BJ (cell line): ENCODE measurements around the gene RIIAD1. TPM values are rescaled to one million over a fixed set of nuclear protein-coding genes. Genes with fewer than 3 reads are reported as not detected.

Source experiments
- CTCF ChIA-PET: fragments of 350-600 bp; formaldehyde crosslinking; extraction: SDS; loops from one replicate; lab custom pipeline; 2021; ENCODE audit warnings: antibody characterized with exemption, inconsistent platforms; lab: Yijun Ruan, JAX
- POLR2A ChIA-PET: fragments of 300-600 bp; sonication (Branson Sonifier 250); formaldehyde crosslinking; extraction: SDS; loops from one replicate; lab custom pipeline; 2021; ENCODE audit warnings: antibody characterized with exemption; lab: Charles Lee
- DNase-seq: peaks from one replicate; pipeline ENCODE4 v3.0.0-alpha.2; 2011; ENCODE audit warnings: low read depth
- H3K27me3 ChIP-seq: 2 replicates; pipeline ENCODE4 v1.6.0; 2011; ENCODE audit warnings: low read length; ENCODE audit not compliant: control insufficient read depth, insufficient read depth
- H3K36me3 ChIP-seq: 2 replicates; pipeline ENCODE4 v1.5.1; 2011; ENCODE audit warnings: low read length; ENCODE audit not compliant: control insufficient read depth, insufficient read depth
- H3K4me3 ChIP-seq: 2 replicates; pipeline ENCODE4 v1.5.1; 2011; ENCODE audit warnings: low read depth, mild to moderate bottlenecking, control low read depth, low read length
- CTCF ChIP-seq: IDR thresholded peaks from 2 replicates; pipeline ENCODE4 v1.5.1; 2011; ENCODE audit warnings: low read depth, mild to moderate bottlenecking, control low read depth, inconsistent platforms, low read length, moderate library complexity; ENCODE audit not compliant: insufficient read depth
- polyA plus RNA-seq: library from polyadenylated mRNA; depleted of rRNA; stranded (reverse); fragments of >200 nt; gene quantifications from 2 replicates; pipeline ENCODE4 v1.2.3, GENCODE V29; 2011

Gene RIIAD1
- polyA plus RNA-seq, 1 experiment = not detected

GRCh38 chr1:151741516-151741915, 20.2 kb downstream of the RIIAD1 start:
- Histone ChIP-seq H3K27me3 (peaks cover 5% of the 10 kb centered on the region), H3K4me3 (no peak overlapping the region), H3K36me3 (no peaks in the 10 kb centered on the region)
- TF ChIP-seq CTCF = no peak
- ChIA-PET CTCF (interaction anchor here (1.1 kb wide), 1 partner anchor 192 kb away, joined by 3 read pairs; no protein-coding TSS in a partner anchor), POLR2A (interaction anchor here (0.7 kb wide), 1 partner anchor 198 kb away, joined by 4 read pairs; no protein-coding TSS in a partner anchor)
- no peak for DNase-seq

- TF ChIP-seq CTCF = no peak
- ChIA-PET POLR2A (no interaction called here), CTCF (interaction anchor here (0.6 kb wide), 1 partner anchor 18 kb away, joined by 3 read pairs; no protein-coding TSS in a partner anchor)
- H3K4me3 ChIP-seq = no peak overlapping the region
- no peak for DNase-seq
- H3K27me3 ChIP-seq = no peaks in the 10 kb centered on the region
- H3K36me3 ChIP-seq = peaks cover 1% of the 10 kb centered on the region; the same call in 1 of the 2 replicates
Observed at GRCh38 chr1:151756291-151756690, 35.0 kb downstream of the RIIAD1 start.

GRCh38 chr1:151759241-151759640, 37.9 kb downstream of the RIIAD1 start:
- H3K36me3 ChIP-seq = peaks cover 7% of the 10 kb centered on the region
- CTCF ChIA-PET = no interaction called here
- POLR2A ChIA-PET = interaction anchor here (0.6 kb wide), 1 partner anchor 343 kb away, joined by 19 read pairs; no protein-coding TSS in a partner anchor
- H3K27me3 ChIP-seq = no peaks in the 10 kb centered on the region
- TF ChIP-seq CTCF = no peak
- H3K4me3 ChIP-seq = no peak overlapping the region
- no peak for DNase-seq

GRCh38 chr1:151760597-151761385, 39.5 kb downstream of the RIIAD1 start:
- CTCF ChIA-PET = interaction anchor here (1.0 kb wide), 1 partner anchor 226 kb away, joined by 3 read pairs; no protein-coding TSS in a partner anchor
- DNase-seq = no peak
- no peaks in the 10 kb centered on the region for H3K27me3 ChIP-seq
- no peak overlapping the region for H3K4me3 ChIP-seq
- TF ChIP-seq CTCF = no peak
- POLR2A ChIA-PET = no interaction called here
- peaks cover 7% of the 10 kb centered on the region for H3K36me3 ChIP-seq
